Esophagus muscularis mucosa (tissue), 4 donors: ENCODE measurements around the gene CMTR1. TPM values are rescaled to one million over a fixed set of nuclear protein-coding genes. Genes with fewer than 3 reads are reported as not detected.

Source experiments
- DNase-seq: peaks from one replicate; pipeline ENCODE4 v3.0.0-alpha.2; 2017; ENCODE audit errors: extremely low spot score
- H3K27ac ChIP-seq, 4 donors: fragments of 200-600 bp; sonication (generic); replicated peaks in 1 of 4; 1 replicate in 3 of 4; 2 replicates in 1 of 4; pipeline ENCODE4 v1.5.1; 2016 to 2019; ENCODE audit warnings: mild to moderate bottlenecking in 1 of 4
- H3K27me3 ChIP-seq, 4 donors: fragments of 200-600 bp; sonication (generic); one replicate each; pipeline versions ENCODE4 v1.5.1 to v1.6.0; 2016 to 2019
- H3K36me3 ChIP-seq, 4 donors: fragments of 200-600 bp; sonication (generic); one replicate each; pipeline ENCODE4 v1.5.1; 2016 to 2019
- H3K4me1 ChIP-seq, 4 donors: fragments of 200-600 bp; sonication (generic); one replicate each; pipeline ENCODE4 v1.5.1; 2016 to 2019
- H3K4me3 ChIP-seq, 4 donors: fragments of 200-600 bp; sonication (generic); 1 replicate in 2 of 4; 2 replicates in 2 of 4; pipeline ENCODE4 v1.5.1; 2016 to 2019; ENCODE audit warnings: mild to moderate bottlenecking in 4 of 4, moderate library complexity in 1 of 4
- H3K9me3 ChIP-seq, 4 donors: fragments of 200-600 bp; sonication (generic); 1 replicate in 3 of 4; 2 replicates in 1 of 4; pipeline ENCODE4 v1.5.1; 2016 to 2019
- EP300 ChIP-seq: sonication (generic); formaldehyde crosslinking; IDR thresholded peaks from one replicate; pipeline ENCODE4 v1.6.1; 2017; ENCODE audit warnings: antibody characterized with exemption
- POLR2A ChIP-seq: fragments of 450-650 bp; IDR thresholded peaks from one replicate; pipeline ENCODE4 v1.6.1; 2017; ENCODE audit warnings: antibody characterized with exemption, moderate library complexity, mild to moderate bottlenecking, low read depth
- POLR2AphosphoS5 ChIP-seq, 2 donors: sonication (generic); formaldehyde crosslinking; IDR thresholded peaks; one replicate each; pipeline ENCODE4 v1.6.1; 2017; ENCODE audit warnings: antibody characterized with exemption in 2 of 2
- WGBS: methylation state at CpG from one replicate; pipeline ENCODE4 v1.1.5; 2018; 5-methylcytosine and 5-hydroxymethylcytosine counted together
- intact Hi-C: fragments of 100-400 bp; cut with DNase I; formaldehyde crosslinking; loops from one replicate; pipeline ENCODE4 v1.15.1; 2023
- total RNA-seq, 4 donors: library from RNA; depleted of rRNA; stranded (reverse); fragments of >200 nt; gene quantifications; one replicate each; pipeline versions ENCODE4 v1.1.0 to v1.2.1, GENCODE V29; 2016
- TF ChIP-seq, protein P1 (sequence below), 3 experiments: fragments of 200-600 bp in 2 of 3; fragments of 450-650 bp in 1 of 3; sonication (generic) in 2 of 3; IDR thresholded peaks; one replicate each; pipeline ENCODE4 v1.5.1; 2017 to 2019; ENCODE audit warnings: antibody characterized with exemption in 3 of 3, mild to moderate bottlenecking in 2 of 3, moderate library complexity in 1 of 3

CMTR1 gene
- total RNA-seq, 4 donors from 2014 or later: 32.3 to 44.5 (median 35.9) TPM

DNA sequence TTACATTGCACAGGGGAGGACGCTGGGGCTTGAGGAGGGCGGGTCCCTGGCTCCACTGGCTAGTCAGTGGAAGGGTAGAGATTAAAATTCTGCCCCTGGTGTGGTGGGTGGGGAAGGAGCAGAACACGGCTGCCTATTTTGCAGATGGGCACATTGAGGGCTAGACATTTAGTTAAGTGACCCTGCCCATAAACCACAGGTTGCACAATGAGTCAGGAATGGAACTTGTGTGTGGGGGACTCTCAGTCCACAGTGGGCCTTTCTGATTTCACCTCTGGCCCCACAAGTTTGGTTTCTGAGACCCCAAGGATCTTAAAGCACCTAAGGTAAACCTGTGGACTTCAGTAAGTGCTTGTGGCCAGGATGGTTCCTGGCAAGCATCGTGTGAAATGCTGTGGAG is 88.7 kb downstream of the CMTR1 start:
- TF ChIP-seq EP300 (no peak), POLR2AphosphoS5 (IDR thresholded peaks at IDR 0.05) (no peak), POLR2A (no peak)
- TF ChIP-seq, protein P1, sequence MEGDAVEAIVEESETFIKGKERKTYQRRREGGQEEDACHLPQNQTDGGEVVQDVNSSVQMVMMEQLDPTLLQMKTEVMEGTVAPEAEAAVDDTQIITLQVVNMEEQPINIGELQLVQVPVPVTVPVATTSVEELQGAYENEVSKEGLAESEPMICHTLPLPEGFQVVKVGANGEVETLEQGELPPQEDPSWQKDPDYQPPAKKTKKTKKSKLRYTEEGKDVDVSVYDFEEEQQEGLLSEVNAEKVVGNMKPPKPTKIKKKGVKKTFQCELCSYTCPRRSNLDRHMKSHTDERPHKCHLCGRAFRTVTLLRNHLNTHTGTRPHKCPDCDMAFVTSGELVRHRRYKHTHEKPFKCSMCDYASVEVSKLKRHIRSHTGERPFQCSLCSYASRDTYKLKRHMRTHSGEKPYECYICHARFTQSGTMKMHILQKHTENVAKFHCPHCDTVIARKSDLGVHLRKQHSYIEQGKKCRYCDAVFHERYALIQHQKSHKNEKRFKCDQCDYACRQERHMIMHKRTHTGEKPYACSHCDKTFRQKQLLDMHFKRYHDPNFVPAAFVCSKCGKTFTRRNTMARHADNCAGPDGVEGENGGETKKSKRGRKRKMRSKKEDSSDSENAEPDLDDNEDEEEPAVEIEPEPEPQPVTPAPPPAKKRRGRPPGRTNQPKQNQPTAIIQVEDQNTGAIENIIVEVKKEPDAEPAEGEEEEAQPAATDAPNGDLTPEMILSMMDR (IDR thresholded peaks at IDR 0.05): no peak
- no peak for DNase-seq
- H3K27me3 ChIP-seq: peaks cover 0 to 40% (median 0%) of the 10 kb centered on the region in 4 donors
- H3K4me1 ChIP-seq: peaks cover 0 to 2% (median 0%) of the 10 kb centered on the region in 4 donors
- 67% methylated on average over 4 of the region's 4 CpGs for WGBS
- intact Hi-C loops: no loop called here
- H3K36me3 ChIP-seq: no peaks in the 10 kb centered on the region
- H3K9me3 ChIP-seq: no peaks in the 10 kb centered on the region
- no peak overlapping the region for H3K4me3 ChIP-seq
- no peak overlapping the region for H3K27ac ChIP-seq

DNA sequence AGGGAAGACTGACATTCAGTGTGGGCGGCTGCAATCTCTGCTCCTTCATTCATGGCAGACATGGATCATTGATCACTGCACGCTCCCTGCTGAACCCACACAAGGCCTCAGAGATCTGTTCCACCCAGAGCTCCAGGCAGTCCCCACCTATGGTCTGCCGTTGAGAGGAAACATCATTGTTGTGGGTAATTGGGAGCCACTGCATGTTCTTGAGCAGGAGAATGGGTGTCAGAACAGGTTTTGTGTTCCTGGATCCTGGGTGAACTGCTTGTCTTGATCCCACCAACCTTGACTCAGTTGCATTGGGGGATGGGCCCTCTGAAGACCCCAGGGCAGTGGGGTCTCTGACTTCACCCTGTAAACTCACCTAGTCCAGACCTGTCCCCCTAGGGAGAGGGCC is 89.8 kb downstream of the CMTR1 start:
- Histone ChIP-seq H3K36me3 (no peaks in the 10 kb centered on the region), H3K27ac (no peak overlapping the region), H3K9me3 (no peaks in the 10 kb centered on the region), H3K27me3 (peaks cover 0 to 51% (median 0%) of the 10 kb centered on the region in 4 donors), H3K4me1 (no peaks in the 10 kb centered on the region), H3K4me3 (no peak overlapping the region)
- DNase-seq: no peak
- intact Hi-C loops: no loop called here
- 74% methylated on average over 3 of the region's 3 CpGs for WGBS
- no peak for TF ChIP-seq POLR2AphosphoS5 (IDR thresholded peaks at IDR 0.05)
- TF ChIP-seq, protein P1 (IDR thresholded peaks at IDR 0.05): no peak
- no peak for TF ChIP-seq EP300
- no peak for TF ChIP-seq POLR2A

DNA sequence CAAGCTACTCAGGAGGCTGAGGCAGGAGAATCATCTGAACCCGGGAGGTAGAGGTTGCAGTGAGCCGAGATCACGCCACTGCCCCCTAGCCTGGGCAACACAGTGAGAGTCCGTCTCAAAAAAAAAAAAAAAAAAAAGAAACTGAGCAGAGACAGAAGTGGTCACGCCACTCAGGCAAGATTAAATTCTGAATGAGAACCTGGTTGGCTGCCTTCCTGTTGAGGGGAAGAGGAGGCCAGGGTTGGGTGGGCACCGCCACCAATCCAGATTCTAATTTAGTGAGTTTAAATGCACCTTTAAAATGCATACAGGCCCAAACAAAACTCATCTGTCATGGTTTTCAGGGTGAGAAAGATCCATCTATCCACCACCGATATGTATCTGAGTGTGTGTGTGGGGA is 90.4 kb downstream of the CMTR1 start:
- WGBS: 66% methylated on average over 7 of the region's 7 CpGs

DNA sequence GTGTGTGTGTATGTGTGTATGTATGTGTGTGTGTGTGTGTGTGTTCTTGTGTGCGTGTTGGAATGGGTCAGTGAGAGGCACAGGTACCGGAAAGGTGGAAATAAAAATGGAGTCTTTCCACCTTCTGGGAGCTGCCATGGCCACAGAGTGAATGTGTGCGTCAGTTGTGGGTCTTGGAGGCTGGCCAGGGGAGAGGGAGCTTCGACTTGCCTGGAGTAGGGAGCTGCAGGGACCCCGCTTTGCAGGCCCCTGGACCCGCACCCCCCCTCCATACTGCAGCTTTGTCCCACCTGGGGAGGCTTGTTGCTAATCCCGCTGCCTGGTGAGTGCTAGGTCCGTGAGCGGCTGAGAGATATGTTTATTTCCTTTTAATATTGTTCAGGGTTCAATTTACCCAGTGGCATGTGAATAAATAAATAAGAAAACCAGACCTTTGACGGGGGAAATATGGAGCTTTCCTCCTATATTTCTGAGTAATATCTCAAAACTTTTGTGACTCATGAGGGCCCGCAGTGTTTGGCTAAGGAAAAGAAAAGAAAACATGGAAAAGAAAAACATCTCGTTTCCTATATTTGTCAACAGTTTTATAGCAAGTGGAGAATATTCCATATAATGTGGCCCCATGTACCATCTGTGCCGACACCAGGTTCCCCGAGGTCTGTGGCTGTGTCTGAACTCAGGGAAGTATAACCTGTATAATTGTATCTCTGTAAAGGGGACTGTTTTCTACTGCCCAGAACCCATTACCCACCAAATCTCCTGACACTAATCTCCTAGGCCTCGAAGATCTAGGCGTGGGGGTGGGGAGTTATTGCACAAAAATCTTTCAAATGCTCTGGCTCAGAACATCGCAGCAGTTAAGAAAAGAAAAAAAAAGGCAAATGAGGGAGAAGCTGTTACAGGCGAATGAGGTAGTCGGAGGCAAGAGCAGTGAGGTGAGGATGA is 91.3 kb downstream of the CMTR1 start:
- intact Hi-C loops: no loop called here
- no peaks in the 10 kb centered on the region for H3K9me3 ChIP-seq
- no peak overlapping the region for H3K27ac ChIP-seq
- H3K4me1 ChIP-seq: no peaks in the 10 kb centered on the region
- 66% methylated on average over 19 of the region's 19 CpGs for WGBS
- no peak for DNase-seq
- no peak overlapping the region for H3K4me3 ChIP-seq
- H3K27me3 ChIP-seq: peaks cover 0 to 66% (median 0%) of the 10 kb centered on the region in 4 donors
- H3K36me3 ChIP-seq: no peaks in the 10 kb centered on the region
- TF ChIP-seq, protein P1 (IDR thresholded peaks at IDR 0.05): no peak
- TF ChIP-seq EP300 (no peak), POLR2AphosphoS5 (IDR thresholded peaks at IDR 0.05) (no peak), POLR2A (no peak)

More for the DNA sequence above, 90.4 kb downstream of the CMTR1 start:
- no peak for TF ChIP-seq EP300
- no peak for TF ChIP-seq POLR2AphosphoS5 (IDR thresholded peaks at IDR 0.05)
- no peak for TF ChIP-seq POLR2A
- TF ChIP-seq, protein P1 (IDR thresholded peaks at IDR 0.05): no peak
- H3K27me3 ChIP-seq: peaks cover 0 to 57% (median 0%) of the 10 kb centered on the region in 4 donors
- H3K4me1 ChIP-seq: no peaks in the 10 kb centered on the region
- H3K27ac ChIP-seq: no peak overlapping the region
- DNase-seq: no peak
- H3K9me3 ChIP-seq: no peaks in the 10 kb centered on the region
- intact Hi-C loops: no loop called here
- H3K4me3 ChIP-seq: no peak overlapping the region
- H3K36me3 ChIP-seq: no peaks in the 10 kb centered on the region
